NCI-H345 treated with DMSO at 0.1 percent for 48 hours (cell line): ENCODE data around the gene FAM83B.
"Not testable (repeated sequence)": the region's sequence is repeated elsewhere in the genome, so short reads cannot be mapped to it uniquely, and the experiment has no call there.

Experiments
- DNase-seq: peaks from one replicate; lab custom pipeline; 2025; ENCODE audit not compliant: unreplicated experiment; lab: John Stamatoyannopoulos, UW

FAM83B gene

GRCh38 chr6:54971825-54972224 is 125.3 kb downstream of the FAM83B start:
- DNase-seq = no peak

GRCh38 chr6:54979161-54979560 is 132.6 kb downstream of the FAM83B start:
- DNase-seq = not testable (repeated sequence)

- no peak for DNase-seq
Observed at GRCh38 chr6:54980511-54981275, 134.1 kb downstream of the FAM83B start.

GRCh38 chr6:54981276-54981609 is 134.7 kb downstream of the FAM83B start:
- DNase-seq = no peak

- DNase-seq = no peak
Observed at GRCh38 chr6:54981647-54982046, 135.1 kb downstream of the FAM83B start.

GRCh38 chr6:54987633-54988290 is 141.2 kb downstream of the FAM83B start:
- DNase-seq = no peak

GRCh38 chr6:54988576-54988975 is 142.0 kb downstream of the FAM83B start:
- DNase-seq = no peak

GRCh38 chr6:54990001-54990400 is 143.4 kb downstream of the FAM83B start:
- no peak for DNase-seq
